ENCODE results near the gene HTRA3. TPM values are rescaled to one million over a fixed set of nuclear protein-coding genes. Genes with fewer than 3 reads are reported as not detected.

Gene HTRA3
- polyA plus RNA-seq, 1 donor: 15.5 TPM

DNA sequence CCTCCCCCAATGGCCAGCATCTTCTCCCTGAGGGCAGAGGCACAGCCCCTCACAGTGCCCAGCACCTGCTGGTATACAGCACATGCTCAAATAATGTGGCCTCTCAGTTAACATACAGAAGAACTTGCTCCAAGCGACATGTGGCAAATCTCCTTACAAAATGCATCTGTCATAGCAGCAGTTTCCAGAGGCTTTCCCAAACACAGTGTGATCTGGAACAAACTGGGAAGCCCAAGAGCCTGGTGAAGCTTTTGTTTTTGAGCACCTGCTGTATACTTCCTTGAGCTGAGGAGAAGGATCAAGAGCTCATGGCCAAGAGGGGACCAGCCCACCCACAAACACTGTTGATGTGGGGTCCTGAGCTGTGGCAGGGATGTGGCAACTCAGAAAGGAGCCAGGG, 34.8 kb upstream of the HTRA3 start:
- H3K4me1 ChIP-seq (ENCODE audit: control insufficient read depth, insufficient read depth, low read length): peaks cover 20% of the 10 kb centered on the region
- WGBS (ENCODE audit: insufficient coverage, low lambda C conversion rate): no CpG with 5 or more reads among the region's 1 CpG
- H3K27me3 ChIP-seq (ENCODE audit: control insufficient read depth, insufficient read depth, low read length): no peaks in the 10 kb centered on the region
- peaks cover 61% of the 10 kb centered on the region for H3K36me3 ChIP-seq (ENCODE audit: control insufficient read depth, insufficient read depth, low read length)
- no peak for DNase-seq
- no peak overlapping the region for H3K27ac ChIP-seq (ENCODE audit: low read length)
- H3K9me3 ChIP-seq (ENCODE audit: control insufficient read depth, low read depth, low read length): no peaks in the 10 kb centered on the region
- no peak overlapping the region for H3K4me3 ChIP-seq (ENCODE audit: low read length)

GRCh38 chr4:8235224-8235623, 34.3 kb upstream of the HTRA3 start:
- H3K36me3 ChIP-seq (ENCODE audit: control insufficient read depth, insufficient read depth, low read length): peaks cover 66% of the 10 kb centered on the region
- H3K9me3 ChIP-seq (ENCODE audit: control insufficient read depth, low read depth, low read length): no peaks in the 10 kb centered on the region
- no CpG with 5 or more reads among the region's 13 CpGs for WGBS (ENCODE audit: insufficient coverage, low lambda C conversion rate)
- peaks cover 23% of the 10 kb centered on the region for H3K4me1 ChIP-seq (ENCODE audit: control insufficient read depth, insufficient read depth, low read length)
- H3K4me3 ChIP-seq (ENCODE audit: low read length): no peak overlapping the region
- no peak overlapping the region for H3K27ac ChIP-seq (ENCODE audit: low read length)
- no peaks in the 10 kb centered on the region for H3K27me3 ChIP-seq (ENCODE audit: control insufficient read depth, insufficient read depth, low read length)
- no peak for DNase-seq

- Histone ChIP-seq H3K9me3 (ENCODE audit: control insufficient read depth, low read depth, low read length) (no peaks in the 10 kb centered on the region), H3K4me3 (ENCODE audit: low read length) (no peak overlapping the region), H3K27me3 (ENCODE audit: control insufficient read depth, insufficient read depth, low read length) (no peaks in the 10 kb centered on the region), H3K27ac (ENCODE audit: low read length) (no peak overlapping the region), H3K4me1 (ENCODE audit: control insufficient read depth, insufficient read depth, low read length) (peaks cover 23% of the 10 kb centered on the region), H3K36me3 (ENCODE audit: control insufficient read depth, insufficient read depth, low read length) (peaks cover 70% of the 10 kb centered on the region)
- whole genome bisulfite sequencing (ENCODE audit: insufficient coverage, low lambda C conversion rate): no CpG with 5 or more reads among the region's 12 CpGs
- no peak for DNase-seq
These were observed 33.9 kb upstream of the HTRA3 start for GRCh38 chr4:8235686-8236085.

- WGBS (ENCODE audit: insufficient coverage, low lambda C conversion rate): no CpG with 5 or more reads among the region's 24 CpGs
- no peaks in the 10 kb centered on the region for H3K9me3 ChIP-seq (ENCODE audit: control insufficient read depth, low read depth, low read length)
- H3K27me3 ChIP-seq (ENCODE audit: control insufficient read depth, insufficient read depth, low read length): no peaks in the 10 kb centered on the region
- peaks cover 74% of the 10 kb centered on the region for H3K36me3 ChIP-seq (ENCODE audit: control insufficient read depth, insufficient read depth, low read length)
- H3K4me3 ChIP-seq (ENCODE audit: low read length): no peak overlapping the region
- peaks cover 27% of the 10 kb centered on the region for H3K4me1 ChIP-seq (ENCODE audit: control insufficient read depth, insufficient read depth, low read length)
- no peak overlapping the region for H3K27ac ChIP-seq (ENCODE audit: low read length)
- DNase-seq: no peak
These were observed 33.2 kb upstream of the HTRA3 start for GRCh38 chr4:8236106-8236919.

- DNase-seq: no peak
- Histone ChIP-seq H3K9me3 (ENCODE audit: control insufficient read depth, low read depth, low read length) (no peaks in the 10 kb centered on the region), H3K4me1 (ENCODE audit: control insufficient read depth, insufficient read depth, low read length) (peaks cover 33% of the 10 kb centered on the region), H3K27ac (ENCODE audit: low read length) (no peak overlapping the region), H3K36me3 (ENCODE audit: control insufficient read depth, insufficient read depth, low read length) (peaks cover 79% of the 10 kb centered on the region), H3K4me3 (ENCODE audit: low read length) (no peak overlapping the region), H3K27me3 (ENCODE audit: control insufficient read depth, insufficient read depth, low read length) (no peaks in the 10 kb centered on the region)
- no CpG with 5 or more reads among the region's 9 CpGs for WGBS (ENCODE audit: insufficient coverage, low lambda C conversion rate)
These were observed 32.7 kb upstream of the HTRA3 start for GRCh38 chr4:8236920-8237195.

DNA sequence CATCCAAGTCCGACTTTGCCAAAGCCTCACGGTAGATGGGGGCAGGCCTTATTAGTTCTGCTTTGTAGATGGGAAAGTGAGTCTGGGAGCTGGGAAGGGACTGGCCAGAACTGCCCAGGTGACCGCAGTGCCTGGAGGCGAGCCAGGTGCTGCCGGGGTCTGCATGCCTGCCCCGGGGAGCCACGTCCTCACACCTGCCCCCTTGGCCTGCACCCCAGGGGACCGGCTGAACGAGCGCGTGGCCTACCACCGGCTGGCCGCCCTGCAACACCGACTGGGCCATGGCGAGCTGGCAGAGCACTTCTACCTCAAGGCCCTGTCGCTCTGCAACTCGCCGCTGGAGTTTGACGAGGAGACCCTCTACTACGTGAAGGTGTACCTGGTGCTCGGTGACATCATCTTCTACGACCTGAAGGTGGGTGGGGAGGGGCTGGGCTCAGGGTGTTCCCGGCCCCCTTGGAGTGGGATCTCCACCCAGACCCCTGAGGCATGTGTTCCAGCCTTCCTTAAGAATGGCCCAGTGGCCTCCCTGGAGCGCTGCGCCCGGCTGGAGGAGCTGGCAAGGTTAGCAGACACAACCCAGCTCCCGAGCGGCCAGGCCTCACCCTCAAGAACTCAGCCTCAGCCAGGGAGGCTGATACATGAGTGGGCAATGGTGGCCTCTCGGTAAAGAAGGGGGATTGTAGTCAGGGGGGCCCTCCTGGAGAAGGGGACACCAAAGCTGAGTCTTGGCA, 32.1 kb upstream of the HTRA3 start:
- Histone ChIP-seq H3K9me3 (ENCODE audit: control insufficient read depth, low read depth, low read length) (no peaks in the 10 kb centered on the region), H3K36me3 (ENCODE audit: control insufficient read depth, insufficient read depth, low read length) (peaks cover 78% of the 10 kb centered on the region), H3K27me3 (ENCODE audit: control insufficient read depth, insufficient read depth, low read length) (no peaks in the 10 kb centered on the region), H3K27ac (ENCODE audit: low read length) (peak overlapping the region; percentile 68), H3K4me3 (ENCODE audit: low read length) (no peak overlapping the region), H3K4me1 (ENCODE audit: control insufficient read depth, insufficient read depth, low read length) (peaks cover 39% of the 10 kb centered on the region)
- no peak for DNase-seq
- WGBS (ENCODE audit: insufficient coverage, low lambda C conversion rate): no CpG with 5 or more reads among the region's 29 CpGs

GRCh38 chr4:8238036-8238511, 31.5 kb upstream of the HTRA3 start:
- Histone ChIP-seq H3K4me1 (ENCODE audit: control insufficient read depth, insufficient read depth, low read length) (peaks cover 43% of the 10 kb centered on the region), H3K9me3 (ENCODE audit: control insufficient read depth, low read depth, low read length) (no peaks in the 10 kb centered on the region), H3K4me3 (ENCODE audit: low read length) (no peak overlapping the region), H3K27ac (ENCODE audit: low read length) (peak overlapping the region; percentile 68), H3K36me3 (ENCODE audit: control insufficient read depth, insufficient read depth, low read length) (peaks cover 72% of the 10 kb centered on the region), H3K27me3 (ENCODE audit: control insufficient read depth, insufficient read depth, low read length) (no peaks in the 10 kb centered on the region)
- WGBS (ENCODE audit: insufficient coverage, low lambda C conversion rate): no CpG with 5 or more reads among the region's 14 CpGs
- peak; percentile 76 to 87 for DNase-seq

GRCh38 chr4:8238515-8239053, 31.0 kb upstream of the HTRA3 start:
- Histone ChIP-seq H3K9me3 (ENCODE audit: control insufficient read depth, low read depth, low read length) (no peaks in the 10 kb centered on the region), H3K27me3 (ENCODE audit: control insufficient read depth, insufficient read depth, low read length) (no peaks in the 10 kb centered on the region), H3K36me3 (ENCODE audit: control insufficient read depth, insufficient read depth, low read length) (peaks cover 67% of the 10 kb centered on the region), H3K4me1 (ENCODE audit: control insufficient read depth, insufficient read depth, low read length) (peaks cover 43% of the 10 kb centered on the region), H3K4me3 (ENCODE audit: low read length) (no peak overlapping the region), H3K27ac (ENCODE audit: low read length) (peak overlapping the region; percentile 68)
- no CpG with 5 or more reads among the region's 17 CpGs for WGBS (ENCODE audit: insufficient coverage, low lambda C conversion rate)
- DNase-seq: peak; percentile 94 to 95

- Histone ChIP-seq H3K27me3 (ENCODE audit: control insufficient read depth, insufficient read depth, low read length) (no peaks in the 10 kb centered on the region), H3K9me3 (ENCODE audit: control insufficient read depth, low read depth, low read length) (no peaks in the 10 kb centered on the region), H3K4me1 (ENCODE audit: control insufficient read depth, insufficient read depth, low read length) (peaks cover 43% of the 10 kb centered on the region), H3K4me3 (ENCODE audit: low read length) (no peak overlapping the region), H3K36me3 (ENCODE audit: control insufficient read depth, insufficient read depth, low read length) (peaks cover 60% of the 10 kb centered on the region), H3K27ac (ENCODE audit: low read length) (no peak overlapping the region)
- DNase-seq: peak in 1 of 2 donors; percentile 28
- WGBS (ENCODE audit: insufficient coverage, low lambda C conversion rate): no CpG with 5 or more reads among the region's 13 CpGs
These were observed 30.3 kb upstream of the HTRA3 start for GRCh38 chr4:8239226-8239625.

DNA sequence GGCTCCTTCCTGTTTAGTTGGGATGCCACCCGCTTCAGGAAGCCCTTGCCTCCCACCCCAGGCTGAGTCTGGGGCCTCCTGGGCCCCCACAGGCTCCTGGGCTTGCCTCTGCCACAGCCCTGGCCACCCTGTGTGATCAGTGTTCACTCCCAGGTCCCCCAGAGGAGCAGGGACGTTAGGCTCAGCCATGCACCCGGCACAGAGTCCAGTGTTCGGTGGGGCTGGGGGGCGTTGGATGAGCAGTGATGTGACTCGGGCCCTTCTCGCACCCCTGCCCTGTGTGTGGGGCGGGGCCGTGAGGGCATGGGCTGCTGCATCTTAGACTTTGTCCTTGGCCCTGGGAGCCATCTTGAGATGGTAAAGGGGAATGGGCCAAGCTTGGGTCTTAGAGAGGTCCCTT, 29.9 kb upstream of the HTRA3 start:
- Histone ChIP-seq H3K36me3 (ENCODE audit: control insufficient read depth, insufficient read depth, low read length) (peaks cover 56% of the 10 kb centered on the region), H3K27me3 (ENCODE audit: control insufficient read depth, insufficient read depth, low read length) (no peaks in the 10 kb centered on the region), H3K9me3 (ENCODE audit: control insufficient read depth, low read depth, low read length) (no peaks in the 10 kb centered on the region), H3K4me3 (ENCODE audit: low read length) (no peak overlapping the region), H3K4me1 (ENCODE audit: control insufficient read depth, insufficient read depth, low read length) (peaks cover 43% of the 10 kb centered on the region), H3K27ac (ENCODE audit: low read length) (no peak overlapping the region)
- WGBS (ENCODE audit: insufficient coverage, low lambda C conversion rate): no CpG with 5 or more reads among the region's 9 CpGs
- no peak for DNase-seq
